ENCODE results near the gene LGSN. TPM values are rescaled to one million over a fixed set of nuclear protein-coding genes. Genes with fewer than 3 reads are reported as not detected.

The LGSN gene
- total RNA-seq, 4 donors from 2014 or later: not detected

DNA sequence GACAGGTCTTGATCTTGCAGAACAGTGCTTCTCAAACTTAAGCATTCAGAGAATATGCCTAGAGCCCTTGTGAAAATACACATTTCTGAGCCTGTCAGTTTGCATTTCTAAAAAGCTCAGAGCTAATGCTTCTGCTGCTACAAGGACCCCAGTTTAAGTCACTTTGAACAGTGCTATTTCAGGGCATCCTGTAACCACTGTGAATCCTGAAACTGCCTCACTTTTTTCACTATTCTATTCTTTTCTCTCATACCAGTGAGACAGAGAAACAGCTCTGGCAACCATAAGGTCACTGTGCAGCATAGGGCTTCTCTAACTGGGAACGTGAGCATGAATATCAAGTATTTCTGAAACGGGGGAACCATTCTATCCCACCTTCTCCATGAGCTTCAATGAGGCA, 51.2 kb downstream of the LGSN start:
- ATAC-seq (ENCODE audit: low FRiP score) (no peak), DNase-seq (ENCODE audit: low spot score) (no peak)
- TF ChIP-seq, protein P1, sequence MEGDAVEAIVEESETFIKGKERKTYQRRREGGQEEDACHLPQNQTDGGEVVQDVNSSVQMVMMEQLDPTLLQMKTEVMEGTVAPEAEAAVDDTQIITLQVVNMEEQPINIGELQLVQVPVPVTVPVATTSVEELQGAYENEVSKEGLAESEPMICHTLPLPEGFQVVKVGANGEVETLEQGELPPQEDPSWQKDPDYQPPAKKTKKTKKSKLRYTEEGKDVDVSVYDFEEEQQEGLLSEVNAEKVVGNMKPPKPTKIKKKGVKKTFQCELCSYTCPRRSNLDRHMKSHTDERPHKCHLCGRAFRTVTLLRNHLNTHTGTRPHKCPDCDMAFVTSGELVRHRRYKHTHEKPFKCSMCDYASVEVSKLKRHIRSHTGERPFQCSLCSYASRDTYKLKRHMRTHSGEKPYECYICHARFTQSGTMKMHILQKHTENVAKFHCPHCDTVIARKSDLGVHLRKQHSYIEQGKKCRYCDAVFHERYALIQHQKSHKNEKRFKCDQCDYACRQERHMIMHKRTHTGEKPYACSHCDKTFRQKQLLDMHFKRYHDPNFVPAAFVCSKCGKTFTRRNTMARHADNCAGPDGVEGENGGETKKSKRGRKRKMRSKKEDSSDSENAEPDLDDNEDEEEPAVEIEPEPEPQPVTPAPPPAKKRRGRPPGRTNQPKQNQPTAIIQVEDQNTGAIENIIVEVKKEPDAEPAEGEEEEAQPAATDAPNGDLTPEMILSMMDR (IDR thresholded peaks at IDR 0.05): no peak

GRCh38 chr6:63267828-63268227, 52.0 kb downstream of the LGSN start:
- ATAC-seq (ENCODE audit: low FRiP score) (no peak), DNase-seq (ENCODE audit: low spot score) (no peak)
- TF ChIP-seq, protein P1 (IDR thresholded peaks at IDR 0.05): no peak

- ATAC-seq (ENCODE audit: low FRiP score) (no peak), DNase-seq (ENCODE audit: low spot score) (no peak)
- TF ChIP-seq, protein P1 (IDR thresholded peaks at IDR 0.05): no peak
These were observed 52.7 kb downstream of the LGSN start for GRCh38 chr6:63267046-63267445.

DNA sequence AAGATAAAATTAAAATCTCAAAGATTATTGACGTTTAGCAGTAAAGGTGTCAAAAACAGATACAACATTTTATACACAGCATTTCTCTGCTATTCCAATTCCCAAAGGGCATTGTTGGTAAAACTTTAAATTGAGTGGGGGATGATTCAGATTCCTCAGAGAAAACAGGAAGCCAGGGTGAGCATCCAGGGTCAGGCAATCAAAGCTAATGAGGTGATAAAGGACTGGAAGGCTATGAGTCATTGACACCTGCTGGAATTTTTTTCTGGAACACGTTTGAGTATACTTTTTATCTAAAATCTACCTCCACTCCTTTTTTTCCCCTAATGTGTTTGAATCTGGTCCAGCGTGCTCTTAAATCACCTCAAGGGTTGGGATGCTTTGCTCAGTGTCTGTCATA, 56.3 kb downstream of the LGSN start:
- DNase-seq (ENCODE audit: low spot score) (no peak), ATAC-seq (ENCODE audit: low FRiP score) (no peak)
- TF ChIP-seq, protein P1 (IDR thresholded peaks at IDR 0.05): no peak

GRCh38 chr6:63261820-63262219, 58.0 kb downstream of the LGSN start:
- ATAC-seq (ENCODE audit: low FRiP score) (no peak), DNase-seq (ENCODE audit: low spot score) (no peak)
- TF ChIP-seq, protein P1 (IDR thresholded peaks at IDR 0.05): no peak

DNA sequence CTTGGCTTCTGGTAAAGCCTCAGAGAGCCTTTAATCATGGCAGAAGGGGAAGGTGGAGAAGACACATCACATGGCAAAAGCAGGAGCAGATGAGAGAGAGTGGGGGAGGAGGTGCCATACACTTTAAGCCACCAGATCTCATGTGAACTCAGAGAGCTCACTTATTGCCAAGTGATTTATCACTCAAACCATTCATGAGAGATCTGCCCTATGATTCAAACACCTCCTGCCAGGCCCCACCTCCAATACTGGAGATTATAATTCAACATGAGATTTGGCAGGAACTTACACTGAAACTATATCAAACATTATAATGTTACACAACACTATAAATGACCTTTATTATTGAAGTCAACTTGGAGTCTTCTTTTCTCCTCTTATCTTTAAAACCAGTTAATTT, 60.6 kb downstream of the LGSN start:
- no peak for DNase-seq (ENCODE audit: low spot score)
- ATAC-seq (ENCODE audit: low FRiP score): no peak
- TF ChIP-seq, protein P1 (IDR thresholded peaks at IDR 0.05): no peak

GRCh38 chr6:63249875-63250482, 69.8 kb downstream of the LGSN start:
- TF ChIP-seq, protein P1 (IDR thresholded peaks at IDR 0.05): no peak
- ATAC-seq (ENCODE audit: low FRiP score) (no peak), DNase-seq (ENCODE audit: low spot score) (no peak)

Measured in omental fat pad (tissue), 4 donors.